Endothelial cell of umbilical vein (primary cell): ENCODE measurements around the gene LTBP2. TPM values are rescaled to one million over a fixed set of nuclear protein-coding genes. Genes with fewer than 3 reads are reported as not detected.

Experiments used
- BruUV-seq: library from RNA; stranded (reverse); fragments of 400-500 nt; replicated peaks from 2 replicates; lab custom pipeline; 2021; lab: Mats Ljungman, UMichigan
- CTCF ChIA-PET: fragments of 300-600, 350-600 bp; sonication (Branson Sonifier 250); formaldehyde crosslinking; loops from one replicate; lab custom pipeline; 2021; ENCODE audit warnings: antibody characterized with exemption, inconsistent platforms; lab: Charles Lee
- POLR2A ChIA-PET: fragments of 300-600, 350-600 bp; sonication (Branson Sonifier 250); formaldehyde crosslinking; loops from one replicate; lab custom pipeline; 2021; ENCODE audit warnings: antibody characterized with exemption, inconsistent platforms; lab: Charles Lee
- DNase-seq: peaks from one replicate; pipeline ENCODE4 v3.0.0-alpha.2; 2011; ENCODE audit warnings: low read depth, low spot score
- FAIRE-seq: peaks from 2 replicates; lab custom pipeline; 2011; peaks lifted over from hg19 to GRCh38; lab: Jason Lieb, UNC
- H2AFZ ChIP-seq: 2 replicates; pipeline ENCODE4 v1.6.0; 2012; ENCODE audit warnings: low read depth, low read length, control low read depth, inconsistent platforms
- H3K27ac ChIP-seq: 2 replicates; pipeline ENCODE4 v1.5.1; 2011; ENCODE audit warnings: low read depth, mild to moderate bottlenecking, control low read depth, low read length, moderate library complexity; ENCODE audit not compliant: insufficient read depth
- H3K27me3 ChIP-seq, 2 experiments: 2 replicates each; pipeline versions ENCODE4 v1.6.0 to v1.6.1; 2011; ENCODE audit warnings: low read length in 2 of 2, mixed read lengths in 1 of 2; ENCODE audit not compliant: control insufficient read depth in 2 of 2, insufficient read depth in 2 of 2
- H3K36me3 ChIP-seq, 2 experiments: 2 replicates in 1 of 2; 3 replicates in 1 of 2; pipeline ENCODE4 v1.5.1; 2011; ENCODE audit warnings: low read length in 2 of 2, mild to moderate bottlenecking in 1 of 2, moderate library complexity in 1 of 2; ENCODE audit not compliant: control insufficient read depth in 2 of 2, insufficient read depth in 2 of 2; ENCODE audit errors: extremely low read depth in 1 of 2
- H3K4me1 ChIP-seq: 3 replicates; pipeline ENCODE4 v1.5.1; 2011; ENCODE audit warnings: mild to moderate bottlenecking, low read length; ENCODE audit not compliant: control insufficient read depth, insufficient read depth; ENCODE audit errors: extremely low read depth
- H3K4me2 ChIP-seq: 2 replicates; pipeline ENCODE4 v1.6.1; 2011; ENCODE audit warnings: low read length, control low read depth, mixed read lengths; ENCODE audit not compliant: insufficient read depth
- H3K4me3 ChIP-seq, 3 experiments: fragments of 200-600 bp in 1 of 3; sonication (generic), shearing (Covaris generic) in 1 of 3; replicated peaks in 1 of 3; 2 replicates each; pipeline ENCODE4 v1.5.1; 2011 to 2016; ENCODE audit warnings: control low read depth in 3 of 3, low read length in 3 of 3, mild to moderate bottlenecking in 2 of 3, inconsistent platforms in 1 of 3, low read depth in 1 of 3, moderate library complexity in 1 of 3; ENCODE audit not compliant: insufficient read depth in 1 of 3
- H3K79me2 ChIP-seq: 2 replicates; pipeline ENCODE4 v1.6.0; 2012; ENCODE audit warnings: low read length, inconsistent platforms; ENCODE audit not compliant: control insufficient read depth, insufficient read depth
- H3K9ac ChIP-seq: replicated peaks from 2 replicates; pipeline ENCODE3; 2011; ENCODE audit warnings: low read length, control low read depth; ENCODE audit not compliant: insufficient read depth; ENCODE audit errors: extremely low read depth
- H3K9me1 ChIP-seq: replicated peaks from 3 replicates; pipeline ENCODE4 v1.6.0; 2011; ENCODE audit warnings: mild to moderate bottlenecking, low read length; ENCODE audit not compliant: control insufficient read depth, insufficient read depth; ENCODE audit errors: extremely low read depth
- H3K9me3 ChIP-seq: replicated peaks from 2 replicates; pipeline ENCODE4 v1.5.1; 2012; ENCODE audit warnings: low read length, inconsistent platforms; ENCODE audit not compliant: control insufficient read depth, insufficient read depth
- H4K20me1 ChIP-seq: replicated peaks from 2 replicates; pipeline ENCODE3; 2011; ENCODE audit warnings: mild to moderate bottlenecking, low read length; ENCODE audit not compliant: control insufficient read depth, insufficient read depth; ENCODE audit errors: extremely low read depth
- EZH2 ChIP-seq: IDR thresholded peaks from 2 replicates; pipeline ENCODE4 v1.6.1; 2012; ENCODE audit warnings: borderline replicate concordance, low read depth, mild to moderate bottlenecking, moderate library complexity, low read length, inconsistent platforms; ENCODE audit not compliant: severe bottlenecking
- FOS ChIP-seq: IDR thresholded peaks from 2 replicates; pipeline ENCODE4 v1.6.1; 2011; ENCODE audit warnings: mild to moderate bottlenecking, low read length, moderate library complexity, borderline replicate concordance; ENCODE audit not compliant: insufficient read depth
- GATA2 ChIP-seq: IDR thresholded peaks from 2 replicates; pipeline ENCODE4 v1.7.0; 2011; ENCODE audit warnings: low read depth, mild to moderate bottlenecking, moderate library complexity, mixed read lengths, low read length; ENCODE audit not compliant: insufficient read length, insufficient read depth
- MYC ChIP-seq: IDR thresholded peaks from one replicate; pipeline ENCODE4 v1.6.1; 2011; ENCODE audit warnings: mild to moderate bottlenecking, low read depth, low read length
- POLR2A ChIP-seq: IDR thresholded peaks from 2 replicates; pipeline ENCODE4 v1.6.1; 2012; ENCODE audit warnings: low read depth, mild to moderate bottlenecking, control low read depth, low read length
- POLR2AphosphoS5 ChIP-seq: IDR thresholded peaks from 2 replicates; pipeline ENCODE4 v1.6.1; 2012; ENCODE audit warnings: low read depth, mild to moderate bottlenecking, control low read depth, low read length, moderate library complexity; ENCODE audit not compliant: insufficient read depth
- dilution Hi-C: fragments of 300-500 bp; cut with MboI; formaldehyde crosslinking; loops from one replicate; pipeline ENCODE4 v1.15.0; 2019; ENCODE audit warnings: low sequenced_read_pairs; ENCODE audit not compliant: extremely low pct_ligation_motif_present
- intact Hi-C: fragments of 100-400 bp; cut with micrococcal nuclease; formaldehyde crosslinking; loops from one replicate; pipeline ENCODE4 v1.10.0; 2022
- polyA plus RNA-seq, 4 experiments: library from polyadenylated mRNA; depleted of rRNA in 3 of 4; stranded (reverse) in 3 of 4; unstranded in 1 of 4; fragments of >200 nt; gene quantifications; 2 replicates each; pipeline versions ENCODE4 v1.2.1 to v1.2.3, GENCODE V29; 2011 to 2012; ENCODE audit warnings: missing spikeins in 1 of 4
- total RNA-seq: library from RNA; stranded (reverse); gene quantifications from 2 replicates; pipeline ENCODE4 v1.2.3, GENCODE V29; 2021
- TF ChIP-seq, protein P1 (sequence below), 2 donors: IDR thresholded peaks; 1 replicate in 1 of 2; 2 replicates in 1 of 2; pipeline ENCODE4 v1.5.1; 2011; ENCODE audit warnings: low read length in 2 of 2, mild to moderate bottlenecking in 2 of 2, moderate library complexity in 2 of 2, control low read depth in 1 of 2, inconsistent platforms in 1 of 2, low read depth in 1 of 2; ENCODE audit not compliant: insufficient read depth in 1 of 2; ENCODE audit errors: extremely low read depth in 1 of 2

LTBP2 gene
- total and polyA plus RNA-seq, 2 donors (not counting 3 experiments of a cell fraction or from before 2014, with no cell fraction given) = 209 to 268 TPM

- FAIRE-seq = no peak
- POLR2A ChIA-PET = no interaction called here
Observed at GRCh38 chr14:74542056-74542685, 69.9 kb downstream of the LTBP2 start.

More at GRCh38 chr14:74542056-74542685, 69.9 kb downstream of the LTBP2 start:
- intact Hi-C loops = no loop called here
- Histone ChIP-seq H3K36me3 (peaks cover 34 to 38% of the 10 kb centered on the region in 2 experiments), H3K4me1 (no peaks in the 10 kb centered on the region), H2AFZ (no peak overlapping the region), H3K27me3 (no peaks in the 10 kb centered on the region), H3K79me2 (peaks cover 2% of the 10 kb centered on the region), H3K9me1 (no peaks in the 10 kb centered on the region), H3K4me2 (no peak overlapping the region), H3K9me3 (no peaks in the 10 kb centered on the region), H3K9ac (no peak overlapping the region), H4K20me1 (no peaks in the 10 kb centered on the region), H3K27ac (no peak overlapping the region), H3K4me3 (no peak overlapping the region)
- no peak for TF ChIP-seq GATA2
- TF ChIP-seq, protein P1, sequence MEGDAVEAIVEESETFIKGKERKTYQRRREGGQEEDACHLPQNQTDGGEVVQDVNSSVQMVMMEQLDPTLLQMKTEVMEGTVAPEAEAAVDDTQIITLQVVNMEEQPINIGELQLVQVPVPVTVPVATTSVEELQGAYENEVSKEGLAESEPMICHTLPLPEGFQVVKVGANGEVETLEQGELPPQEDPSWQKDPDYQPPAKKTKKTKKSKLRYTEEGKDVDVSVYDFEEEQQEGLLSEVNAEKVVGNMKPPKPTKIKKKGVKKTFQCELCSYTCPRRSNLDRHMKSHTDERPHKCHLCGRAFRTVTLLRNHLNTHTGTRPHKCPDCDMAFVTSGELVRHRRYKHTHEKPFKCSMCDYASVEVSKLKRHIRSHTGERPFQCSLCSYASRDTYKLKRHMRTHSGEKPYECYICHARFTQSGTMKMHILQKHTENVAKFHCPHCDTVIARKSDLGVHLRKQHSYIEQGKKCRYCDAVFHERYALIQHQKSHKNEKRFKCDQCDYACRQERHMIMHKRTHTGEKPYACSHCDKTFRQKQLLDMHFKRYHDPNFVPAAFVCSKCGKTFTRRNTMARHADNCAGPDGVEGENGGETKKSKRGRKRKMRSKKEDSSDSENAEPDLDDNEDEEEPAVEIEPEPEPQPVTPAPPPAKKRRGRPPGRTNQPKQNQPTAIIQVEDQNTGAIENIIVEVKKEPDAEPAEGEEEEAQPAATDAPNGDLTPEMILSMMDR (IDR thresholded peaks at IDR 0.05; ENCODE audit: extremely low read depth in 1 of 2, insufficient read depth in 1 of 2, low read depth in 1 of 2, low read length in 2 of 2) = no peak
- no peak for TF ChIP-seq POLR2A
- no peak for TF ChIP-seq FOS
- no peak for TF ChIP-seq EZH2
- TF ChIP-seq MYC = no peak
- peak; percentile 12 for TF ChIP-seq POLR2AphosphoS5
- no TSS peak for BruUV-seq
- no peak for DNase-seq
- dilution Hi-C loops = no loop called here
- CTCF ChIA-PET = no interaction called here
